GM04504 (cell line): ENCODE results near the gene AHDC1.
"Not testable (repeated sequence)": the region's sequence is repeated elsewhere in the genome, so short reads cannot be mapped to it uniquely, and the experiment has no call there.

Source experiments
- DNase-seq: peaks from one replicate; pipeline ENCODE4 v3.0.0-alpha.2; 2012; ENCODE audit warnings: low read depth

Gene AHDC1, protein sequence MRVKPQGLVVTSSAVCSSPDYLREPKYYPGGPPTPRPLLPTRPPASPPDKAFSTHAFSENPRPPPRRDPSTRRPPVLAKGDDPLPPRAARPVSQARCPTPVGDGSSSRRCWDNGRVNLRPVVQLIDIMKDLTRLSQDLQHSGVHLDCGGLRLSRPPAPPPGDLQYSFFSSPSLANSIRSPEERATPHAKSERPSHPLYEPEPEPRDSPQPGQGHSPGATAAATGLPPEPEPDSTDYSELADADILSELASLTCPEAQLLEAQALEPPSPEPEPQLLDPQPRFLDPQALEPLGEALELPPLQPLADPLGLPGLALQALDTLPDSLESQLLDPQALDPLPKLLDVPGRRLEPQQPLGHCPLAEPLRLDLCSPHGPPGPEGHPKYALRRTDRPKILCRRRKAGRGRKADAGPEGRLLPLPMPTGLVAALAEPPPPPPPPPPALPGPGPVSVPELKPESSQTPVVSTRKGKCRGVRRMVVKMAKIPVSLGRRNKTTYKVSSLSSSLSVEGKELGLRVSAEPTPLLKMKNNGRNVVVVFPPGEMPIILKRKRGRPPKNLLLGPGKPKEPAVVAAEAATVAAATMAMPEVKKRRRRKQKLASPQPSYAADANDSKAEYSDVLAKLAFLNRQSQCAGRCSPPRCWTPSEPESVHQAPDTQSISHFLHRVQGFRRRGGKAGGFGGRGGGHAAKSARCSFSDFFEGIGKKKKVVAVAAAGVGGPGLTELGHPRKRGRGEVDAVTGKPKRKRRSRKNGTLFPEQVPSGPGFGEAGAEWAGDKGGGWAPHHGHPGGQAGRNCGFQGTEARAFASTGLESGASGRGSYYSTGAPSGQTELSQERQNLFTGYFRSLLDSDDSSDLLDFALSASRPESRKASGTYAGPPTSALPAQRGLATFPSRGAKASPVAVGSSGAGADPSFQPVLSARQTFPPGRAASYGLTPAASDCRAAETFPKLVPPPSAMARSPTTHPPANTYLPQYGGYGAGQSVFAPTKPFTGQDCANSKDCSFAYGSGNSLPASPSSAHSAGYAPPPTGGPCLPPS (N-terminal part only)

DNA sequence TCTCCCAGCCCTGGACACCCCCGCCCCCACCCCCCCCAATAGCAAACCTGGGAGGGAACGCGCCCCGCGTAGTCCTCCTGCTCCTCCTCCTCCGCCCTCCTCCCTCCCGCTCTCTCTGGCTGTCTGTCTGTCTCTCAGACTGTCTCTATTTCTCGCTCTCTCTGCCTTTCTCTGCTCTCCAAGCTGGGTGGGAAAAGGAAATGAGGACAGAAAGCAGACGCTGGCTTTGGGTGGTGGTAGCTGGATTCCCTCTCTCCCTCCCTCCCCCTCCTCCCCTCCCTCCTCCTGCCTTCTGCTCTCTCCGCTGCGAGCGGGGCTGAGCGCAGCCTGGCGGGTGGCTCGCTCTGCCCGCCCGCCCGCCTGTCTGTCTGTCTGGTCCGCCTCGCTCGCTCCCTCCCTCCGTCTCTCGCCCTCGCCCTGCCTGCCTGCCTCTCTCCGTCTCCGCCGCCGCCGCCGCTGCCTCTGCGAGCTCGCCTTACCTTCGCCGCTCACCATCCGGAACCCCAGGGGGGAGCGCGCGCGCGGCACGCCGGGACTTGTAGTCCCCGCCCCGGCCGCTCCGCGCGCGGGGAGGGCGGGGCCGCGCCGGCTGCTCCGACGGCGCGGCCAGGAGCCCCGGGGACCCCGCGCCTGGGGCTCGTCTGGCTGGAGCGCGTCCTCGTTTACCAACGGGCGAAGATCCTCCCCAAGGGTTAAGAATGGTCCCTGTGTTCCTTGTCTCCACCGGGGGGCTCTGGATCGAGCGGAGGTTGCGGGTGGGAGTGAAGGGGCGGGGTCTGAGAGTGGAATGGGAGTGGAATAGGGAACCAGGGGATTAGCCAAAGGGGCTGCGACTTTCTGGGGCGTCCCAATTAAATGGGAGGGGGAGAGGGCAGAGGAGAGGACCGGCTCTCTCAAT is at the start of gene AHDC1:
Gene AHDC1, minus strand, starts transcription at position 464 of the 898 bp plus-strand sequence. CDS start 52,029 bp downstream, outside the sequence.
- DNase-seq: peak; percentile 72

DNA sequence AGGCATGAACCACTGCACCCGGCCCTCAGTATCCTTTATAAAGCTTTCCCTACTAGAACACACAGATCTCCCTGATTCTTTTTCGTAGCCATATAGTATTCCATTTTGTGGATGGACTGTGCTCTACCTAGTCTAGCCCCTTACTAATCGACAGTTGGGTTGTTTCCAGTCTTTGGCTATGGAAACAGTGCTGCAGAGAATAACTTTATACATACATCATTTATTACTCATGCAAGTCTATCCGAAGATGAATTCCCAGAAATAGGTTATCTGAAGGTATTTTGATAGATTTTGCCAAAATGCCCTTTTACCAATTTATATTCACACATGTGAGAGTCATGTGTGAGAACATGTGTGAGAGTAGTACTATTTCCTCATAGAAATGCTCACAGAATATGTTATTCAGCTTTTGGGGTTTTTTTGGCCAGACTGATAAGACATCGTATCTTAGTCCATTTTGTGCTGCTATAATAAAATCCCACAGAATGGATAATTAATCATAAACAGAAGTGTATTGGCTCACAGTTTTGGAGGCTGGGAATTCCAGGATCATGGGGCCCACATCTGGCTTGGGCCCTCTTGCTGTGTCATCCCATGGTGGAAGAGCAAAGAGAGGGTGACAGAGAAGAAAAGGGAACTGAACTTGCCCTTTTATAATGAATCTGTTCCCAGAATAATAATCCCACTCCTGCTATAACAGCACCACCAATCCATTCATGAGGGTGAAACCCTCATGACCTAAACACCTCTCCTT is 48.3 kb upstream of the AHDC1 start:
- no peak for DNase-seq

DNA sequence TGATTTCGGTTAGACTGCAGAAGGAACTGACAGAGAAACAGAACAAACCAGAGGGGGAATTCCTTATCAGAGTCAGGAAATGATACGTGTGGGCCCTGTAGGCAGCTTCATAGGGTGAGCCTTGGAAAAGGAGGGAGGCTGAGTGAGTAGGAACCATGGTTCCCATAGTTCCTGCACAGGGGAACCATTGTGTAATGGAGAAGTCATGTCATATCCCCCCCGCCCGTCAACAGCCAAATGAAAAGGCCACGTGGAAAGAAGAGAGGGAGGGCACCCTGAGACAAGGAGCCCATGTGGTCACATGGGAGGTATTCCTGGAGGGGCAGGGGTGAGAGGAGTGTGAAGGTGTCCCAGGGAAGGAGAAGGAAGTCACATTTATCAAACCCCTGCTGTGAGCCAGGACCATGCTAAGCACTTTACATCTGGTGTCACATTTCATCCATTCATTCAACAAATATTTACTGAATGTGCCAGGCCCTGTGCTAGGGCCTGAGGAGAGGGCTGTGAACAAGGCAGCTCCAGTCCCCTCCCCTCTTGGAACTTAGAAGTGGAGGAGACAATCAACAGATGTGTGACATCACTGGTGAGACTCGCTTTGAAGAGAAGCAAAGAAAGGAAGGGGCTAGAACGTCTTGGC is 46.7 kb upstream of the AHDC1 start:
- DNase-seq: peak; percentile 50

DNA sequence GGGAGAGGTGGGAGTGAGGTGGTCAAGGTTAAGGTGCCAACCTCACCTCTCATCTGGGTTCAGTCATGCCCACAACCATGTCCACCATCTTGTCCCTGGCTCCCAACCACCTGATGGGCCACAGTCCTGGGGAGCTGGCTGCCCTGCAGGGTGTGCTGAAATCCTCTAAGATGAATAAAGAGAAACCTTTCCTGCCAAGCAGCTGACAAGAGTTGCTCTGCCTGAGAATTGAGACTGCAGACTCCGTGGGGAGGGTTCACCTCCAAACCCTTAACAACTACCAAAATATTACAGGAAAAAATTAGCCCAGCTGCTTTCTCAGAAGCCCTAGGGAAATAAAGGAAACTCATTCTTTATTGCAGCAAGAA is 46.2 kb upstream of the AHDC1 start:
- DNase-seq: no peak

DNA sequence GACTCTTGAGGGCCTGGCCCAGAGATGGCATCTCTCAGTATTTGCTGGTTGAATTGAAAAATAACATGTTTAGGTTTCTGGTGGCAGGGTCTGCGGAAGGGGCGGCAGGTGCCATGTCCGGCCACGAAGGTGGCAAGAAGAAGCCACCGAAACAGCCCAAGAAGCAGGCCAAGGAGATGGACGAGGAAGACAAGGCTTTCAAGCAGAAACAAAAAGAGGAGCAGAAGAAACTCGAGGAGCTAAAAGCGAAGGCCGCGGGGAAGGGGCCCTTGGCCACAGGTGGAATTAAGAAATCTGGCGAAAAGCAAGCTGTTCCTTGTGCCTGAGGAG is 45.3 kb upstream of the AHDC1 start:
- DNase-seq: no peak

DNA sequence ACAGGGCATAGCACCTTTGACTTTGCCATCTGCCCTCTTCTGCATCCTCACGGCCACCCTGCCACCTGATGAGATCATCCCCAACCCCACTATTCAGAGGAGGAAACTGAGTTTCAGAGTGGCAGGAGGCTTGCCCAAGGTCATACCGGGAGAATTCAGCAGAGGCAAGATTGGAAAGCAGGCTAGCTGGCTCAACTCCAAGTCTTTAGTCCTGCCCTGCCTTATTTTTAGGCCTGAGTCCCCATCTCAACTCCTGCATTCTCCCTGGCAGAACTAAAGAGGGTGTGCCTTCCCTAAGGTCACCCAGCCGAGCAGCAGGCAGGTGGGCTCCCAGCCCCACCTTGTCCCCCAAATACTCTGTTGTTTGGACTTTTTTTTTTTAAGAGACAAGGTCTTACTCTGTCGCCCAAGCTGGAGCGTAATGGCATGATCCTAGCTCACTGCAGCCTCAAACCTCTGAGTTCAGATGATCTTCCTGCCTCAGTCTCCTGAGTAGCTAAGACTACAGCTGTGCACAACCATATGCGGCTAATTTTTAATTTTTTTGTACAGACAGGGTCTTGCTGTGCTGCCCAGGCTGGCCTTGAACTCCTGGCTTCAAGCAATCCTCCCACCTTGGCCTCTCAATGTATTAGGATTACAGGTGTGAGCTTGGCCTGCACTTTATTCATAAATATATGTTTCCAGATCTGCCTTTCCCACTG is 44.8 kb upstream of the AHDC1 start:
- no peak for DNase-seq

DNA sequence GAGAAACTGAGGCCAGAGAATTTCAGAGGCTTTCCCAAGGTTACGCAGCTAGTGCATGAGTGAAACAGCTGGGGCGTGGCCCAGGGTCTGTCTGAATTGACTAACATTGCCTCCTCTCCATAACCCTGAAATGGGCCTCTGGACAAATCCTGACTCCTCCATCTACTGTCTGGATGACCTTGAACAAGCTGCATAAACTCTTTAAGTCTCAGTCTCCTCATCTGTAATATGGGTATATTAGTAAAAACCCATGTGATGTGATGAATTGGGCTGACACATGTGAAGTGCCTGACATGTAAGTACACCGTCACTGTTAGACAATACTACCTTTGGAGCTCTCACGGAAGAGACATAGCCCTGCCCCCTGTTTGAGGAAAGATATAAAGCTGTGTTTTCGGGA is 43.4 kb upstream of the AHDC1 start:
- DNase-seq: no peak

DNA sequence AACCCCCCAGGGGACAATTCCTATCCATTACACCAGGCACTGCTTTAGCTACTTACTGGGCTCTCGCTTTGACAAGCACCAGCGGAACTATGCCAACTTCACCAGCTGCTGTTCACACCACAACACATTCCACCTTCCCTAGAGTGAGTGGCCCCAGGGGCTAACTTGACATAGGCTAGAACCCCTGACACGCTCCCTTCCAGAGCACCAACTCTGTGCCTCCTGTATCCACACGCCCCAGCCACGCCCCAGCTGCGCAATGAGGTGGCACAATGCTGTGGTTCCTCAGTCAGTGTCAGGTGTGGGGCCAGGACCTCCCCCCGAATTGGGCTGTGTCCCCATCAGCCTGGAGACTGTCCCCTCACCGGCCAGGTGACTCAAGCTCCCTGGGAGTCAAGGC is 42.7 kb upstream of the AHDC1 start:
- no peak for DNase-seq

DNA sequence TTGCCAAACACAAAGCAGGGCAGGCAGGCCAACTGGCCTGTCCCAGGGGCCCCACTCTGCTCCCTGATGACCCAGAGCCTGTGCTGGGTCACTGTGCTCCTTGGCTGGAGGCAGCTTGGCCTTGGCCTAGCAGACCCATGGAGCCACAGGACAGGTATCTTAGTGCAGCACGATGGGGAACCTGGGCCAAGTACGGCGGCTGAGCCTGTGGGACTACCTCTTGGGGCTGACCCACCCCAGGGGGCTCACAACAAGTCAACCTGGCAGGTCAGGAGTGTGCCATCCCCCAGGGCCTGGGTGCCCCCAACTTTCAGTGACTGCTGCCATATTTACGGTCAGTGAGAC is 41.1 kb upstream of the AHDC1 start:
- no peak for DNase-seq

DNA sequence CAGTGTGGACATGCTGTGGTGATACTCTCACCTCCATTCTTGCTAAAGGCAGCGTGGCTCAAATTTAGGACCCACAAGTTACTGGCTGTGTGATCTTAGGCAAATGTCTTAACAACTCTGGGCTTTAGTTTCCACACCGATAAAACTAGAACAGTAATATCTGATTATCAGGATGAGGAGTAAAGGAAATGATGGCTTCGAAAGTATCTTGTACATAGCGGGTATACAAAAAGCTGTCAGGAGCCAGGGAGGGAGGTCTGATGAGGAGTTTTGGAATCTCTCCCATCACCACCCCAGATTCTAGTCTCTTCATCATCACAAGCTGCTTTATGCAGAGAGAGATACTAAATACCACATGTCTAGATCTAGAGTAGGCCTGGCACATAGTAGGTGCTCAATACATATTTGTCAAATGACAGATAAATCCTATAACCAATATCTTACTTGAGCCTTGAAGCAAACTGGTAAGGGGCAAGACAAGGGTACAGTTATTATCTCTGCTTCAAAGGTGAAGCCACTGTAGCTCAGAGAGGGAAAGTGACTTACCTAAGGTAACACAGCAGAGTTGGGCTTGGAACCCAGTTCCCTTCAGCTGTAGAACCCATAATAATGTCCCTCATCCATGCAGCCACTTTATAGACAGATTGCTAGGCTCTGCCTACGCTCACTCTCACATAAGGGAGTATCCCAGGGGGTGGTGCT is 40.6 kb upstream of the AHDC1 start:
- no peak for DNase-seq

DNA sequence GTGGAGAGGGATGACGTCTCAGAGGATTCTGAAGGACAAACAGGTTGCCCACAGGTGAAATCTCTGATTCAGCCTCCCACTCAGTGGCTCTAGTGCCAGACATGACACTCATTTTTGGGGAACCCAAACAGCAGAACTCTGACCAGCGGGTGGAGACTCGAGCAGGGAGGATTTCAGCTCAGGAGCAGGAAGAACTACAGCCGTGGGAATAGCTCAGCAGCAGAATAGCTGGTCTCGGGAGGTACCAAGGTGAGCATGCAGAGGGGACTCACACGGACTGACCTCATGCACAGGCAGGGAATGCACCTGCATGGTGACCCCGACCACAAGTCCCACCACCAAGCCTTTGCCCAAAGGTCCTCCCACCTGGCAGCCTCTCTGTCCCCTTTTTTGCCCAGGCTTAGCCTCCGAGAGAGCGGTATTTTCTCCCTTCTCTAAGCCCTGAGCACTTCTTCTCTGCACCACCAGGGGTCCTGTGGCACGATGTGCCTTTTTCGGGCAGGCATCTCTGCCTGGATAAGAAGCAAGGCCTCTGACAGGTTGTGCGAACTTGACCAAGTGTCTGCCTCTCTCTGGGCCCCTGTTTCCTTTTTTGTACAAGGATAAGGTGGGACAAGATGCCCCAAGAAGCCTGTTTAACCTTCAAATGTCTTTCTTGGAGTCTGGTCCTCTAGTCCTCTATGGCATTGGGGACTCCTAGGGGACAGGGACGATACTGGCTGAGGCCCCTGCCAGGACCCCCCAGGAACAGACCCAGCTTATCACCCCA is 39.8 kb upstream of the AHDC1 start:
- no peak for DNase-seq

DNA sequence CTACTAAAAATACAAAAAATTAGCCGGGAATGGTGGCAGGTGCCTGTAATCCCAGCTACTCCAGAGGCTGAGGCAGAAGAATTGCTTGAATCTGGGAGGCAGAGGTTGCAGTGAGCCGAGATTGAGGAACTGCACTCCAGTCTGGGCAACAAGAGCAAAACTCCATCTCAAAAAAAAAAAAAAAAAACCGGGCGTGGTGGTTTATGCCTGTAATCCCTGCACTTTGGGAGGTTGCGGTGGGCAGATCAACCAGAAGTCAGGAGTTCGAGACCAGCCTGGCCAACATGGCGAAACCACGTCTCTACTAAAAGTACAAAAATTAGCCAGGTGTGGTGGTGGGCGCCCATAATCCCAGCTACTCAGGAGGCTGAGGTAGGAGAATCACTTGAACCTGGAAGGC is 36.6 kb upstream of the AHDC1 start:
- not testable (repeated sequence) for DNase-seq

DNA sequence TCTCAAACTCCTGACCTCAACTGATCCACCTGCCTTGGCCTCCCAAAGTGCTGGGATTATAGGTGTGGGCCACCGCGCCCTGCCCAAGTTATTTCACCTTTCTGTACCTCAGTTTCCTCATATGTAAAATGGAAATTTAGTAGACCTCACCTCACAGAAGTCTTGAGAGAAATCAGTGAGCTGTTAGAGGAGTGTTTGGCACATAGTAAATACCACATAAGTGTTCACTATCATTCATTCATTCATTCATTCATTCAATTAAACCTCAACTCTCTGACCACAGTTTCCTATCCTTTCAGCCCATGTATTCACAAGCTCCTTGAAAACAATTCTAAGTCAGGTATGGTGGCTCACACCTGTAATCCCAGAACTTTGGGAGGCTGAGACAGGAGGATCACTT is 34.9 kb upstream of the AHDC1 start:
- no peak for DNase-seq

DNA sequence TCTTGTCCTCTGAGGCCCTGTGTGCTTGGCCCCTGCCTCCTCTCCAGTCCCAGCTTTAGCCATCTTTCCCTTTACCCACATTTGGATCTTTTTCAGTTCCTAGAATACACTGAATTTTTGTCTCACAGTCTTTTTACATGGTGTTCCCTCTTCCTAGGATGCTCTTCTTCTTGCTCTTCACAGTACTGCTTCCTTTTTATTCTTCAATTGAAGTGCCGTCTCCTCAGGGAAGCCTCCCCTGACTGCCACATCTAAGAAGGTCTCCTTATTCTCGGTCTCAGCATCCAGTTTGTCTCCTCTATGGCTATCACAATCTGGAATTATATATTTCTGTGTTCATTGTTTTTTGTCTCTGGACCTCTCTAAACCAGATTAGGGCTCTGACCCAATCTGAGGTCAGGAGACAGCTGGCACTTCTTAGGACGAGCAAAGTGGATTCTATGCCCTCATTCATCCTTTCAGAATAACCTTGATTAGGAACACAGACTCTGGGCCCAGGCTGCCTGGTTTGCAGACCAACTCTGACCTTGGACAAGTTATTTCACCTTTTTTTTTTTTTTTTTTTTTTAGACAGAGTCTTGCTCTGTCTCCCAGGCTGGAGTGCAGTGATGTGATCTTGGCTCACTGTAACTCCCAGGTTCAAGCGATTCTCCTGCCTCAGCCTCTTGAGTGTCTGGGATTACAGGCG is 34.2 kb upstream of the AHDC1 start:
- no peak for DNase-seq

DNA sequence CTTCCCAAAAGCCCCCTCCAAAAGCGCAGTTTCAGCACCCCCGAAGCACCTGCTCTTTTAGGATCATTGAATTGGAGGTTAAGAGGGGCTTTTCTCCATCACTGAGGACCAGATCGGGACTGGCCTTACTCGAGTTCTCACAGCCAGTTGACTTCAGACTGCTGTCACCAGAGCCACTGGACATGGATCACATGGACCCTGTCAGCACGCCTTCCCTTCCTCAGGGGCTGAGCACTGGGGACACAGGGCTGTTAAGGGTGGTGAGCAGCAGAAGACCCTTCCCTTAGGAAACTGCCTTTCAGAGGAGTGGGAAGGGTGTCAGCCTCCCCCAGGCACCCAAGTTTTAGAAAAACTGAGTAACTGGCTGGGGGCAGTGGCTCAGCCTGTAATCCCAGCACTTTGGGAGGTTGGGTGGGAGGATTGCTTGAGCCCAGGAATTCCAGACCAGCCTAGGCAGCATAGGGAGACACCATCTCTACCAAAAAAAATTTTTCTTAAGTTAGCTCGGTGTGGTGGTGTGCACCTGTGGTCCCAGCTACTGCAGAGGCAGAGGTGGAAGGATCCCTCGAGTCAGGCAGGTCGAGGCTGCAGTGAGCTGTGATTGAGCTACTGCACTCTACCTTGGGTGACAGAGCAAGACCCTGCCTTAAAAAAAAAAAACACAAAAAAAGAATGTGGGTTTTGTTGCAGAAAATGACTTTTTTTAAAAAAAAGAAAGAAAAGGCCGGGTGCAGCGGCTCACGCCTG is 31.6 kb upstream of the AHDC1 start:
- DNase-seq: no peak

DNA sequence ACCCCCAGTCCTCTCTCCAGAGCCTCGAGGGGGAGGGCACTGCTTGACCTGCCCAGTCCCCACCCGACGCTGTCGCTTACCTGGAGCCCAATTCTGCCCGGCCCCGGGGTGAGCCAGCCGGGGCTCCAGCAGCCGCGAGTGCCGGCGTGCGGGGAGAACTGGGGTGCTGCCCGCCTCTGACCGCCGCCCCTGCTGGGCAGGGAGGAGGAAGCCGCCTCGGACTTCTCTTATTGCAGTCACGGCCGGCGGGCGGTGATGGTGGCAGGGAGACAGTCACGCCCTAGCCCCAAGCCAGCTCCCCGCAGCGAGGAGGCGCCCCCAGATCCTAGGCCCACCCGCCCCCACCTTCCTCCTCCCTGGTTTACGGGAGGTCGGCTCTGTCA is 31.0 kb upstream of the AHDC1 start, which contains the start of gene FGR:
Gene FGR, minus strand, starts transcription at position 201 of the 383 bp plus-strand sequence. CDS start 11,269 bp downstream, outside the sequence.
- no peak for DNase-seq
